LoVo (cell line): Measurements from ENCODE around the gene ZNF648.
"Not testable (repeated sequence)": the region's sequence is repeated elsewhere in the genome, so short reads cannot be mapped to it uniquely, and the experiment has no call there.

Experiments used
- DNase-seq: peaks from one replicate; pipeline ENCODE4 v3.0.0-alpha.2; 2016; ENCODE audit warnings: low spot score

ZNF648 gene

GRCh38 chr1:182029379-182030331 is 31.9 kb downstream of the ZNF648 start:
- peak; percentile 93 for DNase-seq

- no peak for DNase-seq
Observed at GRCh38 chr1:182029002-182029378, 32.5 kb downstream of the ZNF648 start.

GRCh38 chr1:182015360-182015759 is 46.2 kb downstream of the ZNF648 start:
- no peak for DNase-seq

GRCh38 chr1:182010800-182011370 is 50.6 kb downstream of the ZNF648 start:
- DNase-seq, result not testable (repeated sequence)

GRCh38 chr1:182005398-182005797 is 56.1 kb downstream of the ZNF648 start:
- DNase-seq, result not testable (repeated sequence)

GRCh38 chr1:182004601-182005000 is 56.9 kb downstream of the ZNF648 start:
- DNase-seq, result no peak
